ENCODE results near the gene CPN1.
A peak's percentile ranks its signal among the peaks of the same experiment; 100 is the strongest.

The CPN1 gene

GRCh38 chr10:100004805-100005510 is 76.7 kb downstream of the CPN1 start:
- TF ChIP-seq CTCF (conservative IDR thresholded peaks at IDR 0.05), result no peak
- H3K27ac ChIP-seq, result no peak overlapping the region

- H3K27ac ChIP-seq, result no peak overlapping the region
- TF ChIP-seq CTCF (conservative IDR thresholded peaks at IDR 0.05), result no peak
Measured at GRCh38 chr10:100000109-100000644, 81.5 kb downstream of the CPN1 start.

- no peak for TF ChIP-seq CTCF (conservative IDR thresholded peaks at IDR 0.05)
- H3K27ac ChIP-seq, result no peak overlapping the region
Measured at GRCh38 chr10:99999319-100000108, 82.2 kb downstream of the CPN1 start.

- TF ChIP-seq CTCF (conservative IDR thresholded peaks at IDR 0.05), result no peak
- no peak overlapping the region for H3K27ac ChIP-seq
Measured at GRCh38 chr10:99998889-99999288, 82.8 kb downstream of the CPN1 start.

GRCh38 chr10:99996671-99997648 is 84.7 kb downstream of the CPN1 start:
- TF ChIP-seq CTCF (conservative IDR thresholded peaks at IDR 0.05), result no peak
- H3K27ac ChIP-seq, result peak overlapping the region; percentile 43

GRCh38 chr10:99995713-99996112 is 86.0 kb downstream of the CPN1 start:
- no peak for TF ChIP-seq CTCF (conservative IDR thresholded peaks at IDR 0.05)

More at GRCh38 chr10:99995713-99996112, 86.0 kb downstream of the CPN1 start:
- H3K27ac ChIP-seq, result peak overlapping the region; percentile 43

All from VCaP (cell line).